Memory B cell (primary cell): ENCODE results near the gene PLS1.
A peak's percentile ranks its signal among the peaks of the same experiment; 100 is the strongest.
"Not testable (repeated sequence)": the region's sequence is repeated elsewhere in the genome, so short reads cannot be mapped to it uniquely, and the experiment has no call there.

ENCODE experiments used
- ATAC-seq: fragments of 150-1000 bp; cut with Tn5 transposase; 2 replicates; pipeline ENCODE4 v1.10.0; 2021; ENCODE audit warnings: low read depth, mild to moderate bottlenecking, moderate library complexity
- DNase-seq, 2 donors: peaks; one replicate each; pipeline ENCODE4 v3.0.0; 2022; ENCODE audit warnings: low spot score in 2 of 2
- H3K27ac Mint-ChIP-seq: one replicate; pipeline ENCODE4 v1.8.0; 2022; ENCODE audit warnings: mild to moderate bottlenecking, moderate library complexity, mixed read lengths
- H3K27me3 Mint-ChIP-seq: one replicate; pipeline ENCODE4 v1.8.0; 2022; ENCODE audit warnings: mixed read lengths
- H3K36me3 Mint-ChIP-seq: one replicate; pipeline ENCODE4 v1.8.0; 2022; ENCODE audit warnings: mild to moderate bottlenecking, mixed read lengths
- H3K4me1 Mint-ChIP-seq: one replicate; pipeline ENCODE4 v1.8.0; 2022; ENCODE audit warnings: mixed read lengths
- H3K4me3 Mint-ChIP-seq: one replicate; pipeline ENCODE4 v1.8.0; 2022; ENCODE audit warnings: mild to moderate bottlenecking, moderate library complexity, mixed read lengths
- H3K9me3 Mint-ChIP-seq: one replicate; pipeline ENCODE4 v1.8.0; 2022; ENCODE audit warnings: mixed read lengths

The PLS1 gene

GRCh38 chr3:142578329-142579223 lies 17.6 kb upstream of the PLS1 start, which contains the start of gene ATR:
ATR (minus strand) TSS chr3:142578733; CDS start chr3:142578704, 29 bp downstream.
- H3K4me1 Mint-ChIP-seq: peaks cover 40% of the 10 kb centered on the region

GRCh38 chr3:142580061-142580423 lies 16.2 kb upstream of the PLS1 start:
- Mint-ChIP-seq H3K4me3 (peak overlapping the region; percentile 98), H3K27me3 (no peaks in the 10 kb centered on the region), H3K4me1 (peaks cover 32% of the 10 kb centered on the region), H3K9me3 (no peaks in the 10 kb centered on the region), H3K27ac (peak overlapping the region; percentile 97), H3K36me3 (peaks cover 6% of the 10 kb centered on the region)
- DNase-seq: no peak
- no peak for ATAC-seq

More at GRCh38 chr3:142578329-142579223, 17.6 kb upstream of the PLS1 start, which contains the start of gene ATR:
- H3K4me3 Mint-ChIP-seq: peak within 1 kb of the TSS; percentile 98
- H3K27me3 Mint-ChIP-seq: no peaks in the 10 kb centered on the region
- H3K9me3 Mint-ChIP-seq: no peaks in the 10 kb centered on the region
- DNase-seq (peak; percentile 89 to 90), ATAC-seq (peak; percentile 91)
- peak within 1 kb of the TSS; percentile 97 for H3K27ac Mint-ChIP-seq
- peaks cover 9% of the 10 kb centered on the region for H3K36me3 Mint-ChIP-seq

- DNase-seq, H3K27ac Mint-ChIP-seq, H3K4me3 Mint-ChIP-seq, H3K36me3 Mint-ChIP-seq, H3K27me3 Mint-ChIP-seq, H3K9me3 Mint-ChIP-seq, ATAC-seq: not testable (repeated sequence)
- peaks cover 23% of the 10 kb centered on the region for H3K4me1 Mint-ChIP-seq
Observed at GRCh38 chr3:142581070-142581469, 15.1 kb upstream of the PLS1 start.

GRCh38 chr3:142586803-142587406 lies 9.3 kb upstream of the PLS1 start:
- ATAC-seq: peak; percentile 67
- Mint-ChIP-seq H3K4me3 (no peak overlapping the region), H3K36me3 (no peaks in the 10 kb centered on the region), H3K4me1 (no peaks in the 10 kb centered on the region), H3K9me3 (no peaks in the 10 kb centered on the region), H3K27me3 (peaks cover 3% of the 10 kb centered on the region), H3K27ac (no peak overlapping the region)
- DNase-seq: peak in 1 of 2 donors; percentile 26

GRCh38 chr3:142588703-142589102 lies 7.5 kb upstream of the PLS1 start:
- Mint-ChIP-seq H3K27ac (no peak overlapping the region), H3K36me3 (no peaks in the 10 kb centered on the region), H3K9me3 (no peaks in the 10 kb centered on the region), H3K4me3 (no peak overlapping the region), H3K4me1 (no peaks in the 10 kb centered on the region), H3K27me3 (peaks cover 3% of the 10 kb centered on the region)
- DNase-seq (no peak), ATAC-seq (no peak)

- not testable (repeated sequence) for H3K4me1 Mint-ChIP-seq, DNase-seq, ATAC-seq, H3K36me3 Mint-ChIP-seq, H3K27ac Mint-ChIP-seq, H3K4me3 Mint-ChIP-seq, H3K27me3 Mint-ChIP-seq, H3K9me3 Mint-ChIP-seq
Observed at GRCh38 chr3:142592268-142592667, 3.9 kb upstream of the PLS1 start.

- peaks cover 8% of the 10 kb centered on the region for H3K4me1 Mint-ChIP-seq
- peaks cover 11% of the 10 kb centered on the region for H3K27me3 Mint-ChIP-seq
- H3K4me3 Mint-ChIP-seq: peak overlapping the region; percentile 92
- no peak for ATAC-seq
- DNase-seq: no peak
- no peaks in the 10 kb centered on the region for H3K9me3 Mint-ChIP-seq
- no peaks in the 10 kb centered on the region for H3K36me3 Mint-ChIP-seq
- no peak overlapping the region for H3K27ac Mint-ChIP-seq
Observed at GRCh38 chr3:142595141-142595540, 1.1 kb upstream of the PLS1 start.

GRCh38 chr3:142595581-142595950 lies 627 bp upstream of the PLS1 start:
- Mint-ChIP-seq H3K9me3 (no peaks in the 10 kb centered on the region), H3K4me1 (peaks cover 8% of the 10 kb centered on the region), H3K36me3 (no peaks in the 10 kb centered on the region), H3K27ac (no peak overlapping the region), H3K27me3 (peaks cover 11% of the 10 kb centered on the region), H3K4me3 (peak overlapping the region; percentile 92)
- ATAC-seq (no peak), DNase-seq (no peak)

- H3K27ac Mint-ChIP-seq: no peak overlapping the region
- no peaks in the 10 kb centered on the region for H3K9me3 Mint-ChIP-seq
- peaks cover 8% of the 10 kb centered on the region for H3K4me1 Mint-ChIP-seq
- H3K36me3 Mint-ChIP-seq: no peaks in the 10 kb centered on the region
- peak overlapping the region; percentile 92 for H3K4me3 Mint-ChIP-seq
- DNase-seq (no peak), ATAC-seq (no peak)
- peaks cover 11% of the 10 kb centered on the region for H3K27me3 Mint-ChIP-seq
Observed at GRCh38 chr3:142596726-142597088, 514 bp downstream of the PLS1 start.

- Mint-ChIP-seq H3K36me3 (no peaks in the 10 kb centered on the region), H3K27me3 (peaks cover 11% of the 10 kb centered on the region), H3K4me1 (peaks cover 8% of the 10 kb centered on the region), H3K4me3 (no peak overlapping the region), H3K27ac (no peak overlapping the region), H3K9me3 (no peaks in the 10 kb centered on the region)
- DNase-seq: no peak
- no peak for ATAC-seq
Observed at GRCh38 chr3:142597906-142598305, 1.7 kb downstream of the PLS1 start.

- ATAC-seq: no peak
- H3K4me3 Mint-ChIP-seq: no peak overlapping the region
- H3K4me1 Mint-ChIP-seq: peaks cover 3% of the 10 kb centered on the region
- no peak for DNase-seq
- no peaks in the 10 kb centered on the region for H3K9me3 Mint-ChIP-seq
- no peaks in the 10 kb centered on the region for H3K36me3 Mint-ChIP-seq
- peaks cover 7% of the 10 kb centered on the region for H3K27me3 Mint-ChIP-seq
- no peak overlapping the region for H3K27ac Mint-ChIP-seq
Observed at GRCh38 chr3:142601713-142602112, 5.5 kb downstream of the PLS1 start.

- ATAC-seq (no peak), DNase-seq (no peak)
- Mint-ChIP-seq H3K27me3 (peaks cover 7% of the 10 kb centered on the region), H3K9me3 (no peaks in the 10 kb centered on the region), H3K4me1 (peaks cover 2% of the 10 kb centered on the region), H3K36me3 (no peaks in the 10 kb centered on the region), H3K27ac (no peak overlapping the region), H3K4me3 (no peak overlapping the region)
Observed at GRCh38 chr3:142602619-142603385, 6.6 kb downstream of the PLS1 start.

GRCh38 chr3:142603386-142603705 lies 7.2 kb downstream of the PLS1 start:
- not testable (repeated sequence) for H3K27ac Mint-ChIP-seq, ATAC-seq, H3K4me3 Mint-ChIP-seq, H3K36me3 Mint-ChIP-seq, H3K27me3 Mint-ChIP-seq, H3K4me1 Mint-ChIP-seq, DNase-seq, H3K9me3 Mint-ChIP-seq

- H3K4me1 Mint-ChIP-seq: no peaks in the 10 kb centered on the region
- no peak overlapping the region for H3K4me3 Mint-ChIP-seq
- H3K9me3 Mint-ChIP-seq: no peaks in the 10 kb centered on the region
- no peaks in the 10 kb centered on the region for H3K36me3 Mint-ChIP-seq
- H3K27me3 Mint-ChIP-seq: peaks cover 3% of the 10 kb centered on the region
- H3K27ac Mint-ChIP-seq: no peak overlapping the region
- ATAC-seq (no peak), DNase-seq (no peak)
Observed at GRCh38 chr3:142604940-142605339, 8.7 kb downstream of the PLS1 start.
